HG02840 (cell line): Measurements from ENCODE around the gene THAP8.
"Not testable (repeated sequence)": the region's sequence is repeated elsewhere in the genome, so short reads cannot be mapped to it uniquely, and the experiment has no call there.

Source experiments
- ATAC-seq: cut with Tn5 transposase; IDR thresholded peaks from one replicate; pipeline ENCODE4 v1.9.1; 2021; ENCODE audit warnings: mild to moderate bottlenecking, moderate library complexity, moderate number of reproducible peaks; ENCODE audit not compliant: unreplicated experiment, low FRiP score

Gene THAP8

DNA sequence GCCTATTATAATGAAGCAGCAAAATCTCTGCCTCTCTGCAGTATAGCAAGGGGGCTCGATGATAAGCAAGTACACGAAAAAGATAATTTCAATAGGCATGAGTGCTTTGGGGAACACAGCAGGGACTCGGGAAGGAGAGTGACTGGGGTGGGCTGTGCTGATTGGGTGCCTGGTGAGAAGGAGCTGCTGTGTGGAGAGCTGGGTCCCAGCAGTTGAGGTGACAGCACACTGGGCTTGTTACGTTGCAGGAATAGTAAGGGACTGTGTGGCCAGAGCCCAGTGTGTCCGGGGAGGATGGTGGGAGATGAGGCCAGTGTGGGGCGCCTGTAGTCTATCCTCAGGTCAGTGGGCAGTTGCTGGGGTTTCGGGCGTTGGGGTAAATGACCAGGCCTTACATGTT lies 18.0 kb upstream of the THAP8 start:
- no peak for ATAC-seq

GRCh38 chr19:36068810-36069499 lies 14.9 kb upstream of the THAP8 start:
- ATAC-seq: not testable (repeated sequence)

- ATAC-seq: no peak
Measured at GRCh38 chr19:36067681-36068080, 13.6 kb upstream of the THAP8 start.

DNA sequence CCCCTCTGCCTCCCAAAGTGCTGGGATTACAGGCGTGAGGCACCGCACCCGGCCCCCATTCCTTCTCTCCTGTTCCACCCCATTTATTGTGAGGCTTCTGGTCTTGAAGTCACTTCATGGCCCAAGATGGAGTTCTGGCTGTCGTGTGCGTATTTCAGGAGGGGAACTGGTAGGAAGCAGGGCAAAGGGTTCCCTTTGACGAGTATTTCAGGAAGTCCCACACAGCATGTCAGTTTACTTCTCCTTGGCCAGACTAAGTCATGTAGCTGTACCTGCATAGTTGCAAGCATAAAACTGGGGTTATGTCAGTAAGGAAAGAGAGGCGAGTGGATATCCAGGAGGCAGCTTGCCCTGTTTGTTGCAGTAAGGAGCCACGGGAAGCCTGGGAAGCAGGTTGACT lies 10.7 kb upstream of the THAP8 start:
- ATAC-seq: no peak

DNA sequence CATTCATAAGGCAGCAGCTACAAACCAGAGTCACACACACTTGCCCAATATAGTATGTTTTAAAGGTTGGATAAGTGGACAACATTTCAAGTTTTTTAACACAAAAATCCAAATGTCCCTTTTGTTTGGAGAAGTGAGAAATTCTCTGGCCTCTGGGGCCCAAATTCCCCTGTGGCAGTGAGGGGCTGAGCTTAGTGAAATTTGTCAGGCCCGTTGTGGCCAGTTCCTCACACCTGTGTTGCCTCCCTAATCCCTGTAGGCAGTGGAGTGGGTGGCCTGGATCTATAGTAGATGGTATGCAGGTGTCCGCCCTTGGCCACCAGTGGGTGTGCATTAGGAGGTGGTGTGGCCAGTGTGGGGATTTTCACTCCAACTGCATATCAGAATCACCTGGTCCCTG lies 7.3 kb upstream of the THAP8 start:
- no peak for ATAC-seq

- no peak for ATAC-seq
Measured at GRCh38 chr19:36060430-36060829, 6.3 kb upstream of the THAP8 start.

DNA sequence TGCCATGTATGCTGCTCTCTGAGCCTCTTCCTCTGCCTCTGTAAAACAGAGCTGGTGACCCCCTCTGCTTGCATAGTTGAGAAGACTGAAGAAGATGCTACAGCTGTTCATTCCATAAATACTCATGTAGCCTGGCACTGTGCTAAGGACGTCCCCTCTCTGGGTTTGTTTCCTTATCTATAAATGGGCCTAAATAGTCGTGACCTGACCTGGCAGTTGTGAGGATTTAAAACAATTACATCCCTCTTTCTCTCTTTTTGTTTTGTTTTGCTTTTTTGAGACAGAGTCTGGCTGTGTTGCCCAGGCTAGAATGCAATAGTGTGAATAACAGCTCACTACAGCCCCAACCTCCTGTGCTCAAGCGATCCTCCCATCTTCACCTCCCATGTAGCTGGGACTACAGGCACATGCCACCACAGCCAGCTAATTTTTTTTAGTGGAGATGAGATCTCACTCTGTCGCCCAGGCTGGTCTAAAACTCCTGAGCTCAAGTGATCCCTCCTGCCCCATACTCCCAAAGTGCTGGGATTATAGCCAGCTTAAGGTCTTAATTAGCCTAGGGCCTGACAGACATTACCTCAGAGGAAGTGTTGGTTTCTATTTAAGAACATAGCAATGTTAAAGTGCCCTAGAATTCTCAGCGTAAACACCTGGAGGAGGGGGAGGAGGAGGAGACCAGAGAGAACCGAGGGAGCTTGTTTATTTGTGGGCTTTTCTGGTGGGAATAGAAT lies 5.3 kb upstream of the THAP8 start:
- no peak for ATAC-seq

DNA sequence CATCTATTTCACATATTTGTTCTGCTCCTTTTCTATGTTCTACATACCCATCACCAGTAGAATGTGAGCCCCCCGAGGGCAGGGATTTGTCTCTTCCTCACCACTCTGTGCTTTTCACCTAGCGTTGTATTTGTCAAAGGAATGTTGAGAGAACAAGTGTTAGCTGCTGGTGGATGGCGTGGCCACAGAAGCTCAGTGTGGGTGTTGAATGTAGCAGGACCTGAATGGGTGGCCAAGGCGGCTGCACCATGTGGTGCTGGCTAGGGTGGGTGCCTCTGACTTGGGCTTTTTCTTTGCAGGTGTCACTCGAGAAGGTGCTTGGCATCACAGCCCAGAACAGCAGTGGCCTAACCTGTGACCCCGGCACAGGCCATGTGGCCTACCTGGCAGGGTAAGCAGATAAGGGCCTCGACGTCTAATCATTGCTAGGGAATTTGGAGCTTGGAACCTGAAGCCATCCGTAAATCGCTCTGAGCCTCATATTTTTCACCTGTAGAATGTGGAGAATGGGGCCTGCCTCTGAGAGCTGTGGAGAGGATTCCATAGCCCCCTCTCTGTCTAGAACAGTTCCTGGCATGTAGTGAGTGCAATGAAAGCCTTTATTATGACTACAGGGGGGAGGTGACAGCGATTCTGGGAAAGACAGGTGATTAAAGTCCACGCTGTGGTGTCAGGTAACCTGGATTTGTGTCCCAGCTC lies 4.5 kb upstream of the THAP8 start:
- no peak for ATAC-seq

DNA sequence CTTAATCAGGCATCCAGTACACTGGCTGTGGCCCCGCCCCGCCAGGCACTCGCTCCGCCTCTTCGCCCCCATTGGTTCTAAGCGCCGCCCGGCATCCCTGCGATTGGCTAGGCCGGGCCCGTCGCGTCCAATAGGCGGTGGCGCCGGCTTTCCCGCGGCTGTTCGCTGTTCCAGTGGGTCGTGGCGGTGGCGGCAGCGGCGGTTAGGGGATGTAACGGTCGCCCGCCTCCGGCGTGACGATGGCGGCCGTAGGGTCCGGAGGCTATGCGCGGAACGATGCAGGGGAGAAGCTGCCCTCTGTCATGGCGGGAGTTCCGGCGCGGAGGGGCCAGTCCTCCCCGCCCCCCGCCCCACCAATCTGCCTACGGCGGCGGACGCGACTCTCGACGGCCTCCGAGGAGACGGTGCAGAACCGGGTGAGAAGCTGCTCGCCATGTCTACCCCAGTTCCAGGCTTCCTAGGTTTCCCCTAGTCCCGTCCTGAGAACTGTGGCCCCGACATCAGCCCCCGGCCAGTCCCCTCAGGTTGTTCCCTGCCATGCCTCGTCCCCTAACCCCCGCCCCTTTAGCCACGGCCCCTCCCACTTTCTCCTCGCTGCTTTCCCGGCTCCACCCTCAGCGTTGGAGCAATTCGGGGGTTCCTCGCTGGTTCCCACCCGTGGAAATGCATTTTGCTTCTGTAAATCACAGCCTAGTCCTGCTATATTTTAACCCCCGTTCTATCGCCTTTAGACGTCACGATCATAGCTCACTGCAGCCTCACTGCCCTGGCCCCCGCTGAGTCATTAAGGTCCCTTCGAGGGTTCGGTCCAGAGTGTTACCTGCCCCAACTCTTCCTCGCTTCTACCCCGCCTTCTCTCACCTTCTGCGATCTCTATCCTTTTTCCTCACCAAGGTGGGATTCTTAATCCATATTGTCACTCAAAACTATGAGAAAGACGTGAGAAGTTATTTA lies 925 bp upstream of the THAP8 start, which contains the start of gene WDR62:
Gene WDR62 (plus strand): TSS at position 165 of the 954 bp plus-strand sequence. CDS start 75 bp downstream, at position 240.
- ATAC-seq: peak; percentile 80

- ATAC-seq: no peak
Measured at GRCh38 chr19:36051637-36052036, 2.4 kb downstream of the THAP8 start.

- ATAC-seq: no peak
Measured at GRCh38 chr19:36051236-36051635, 2.8 kb downstream of the THAP8 start.

GRCh38 chr19:36049080-36049698 lies 4.9 kb downstream of the THAP8 start:
- no peak for ATAC-seq

- ATAC-seq: no peak
Measured at GRCh38 chr19:36047835-36048234, 6.2 kb downstream of the THAP8 start.

- ATAC-seq: no peak
Measured at GRCh38 chr19:36046443-36047050, 7.5 kb downstream of the THAP8 start.

- ATAC-seq: no peak
Measured at GRCh38 chr19:36043952-36044351, 10.1 kb downstream of the THAP8 start.

- ATAC-seq: no peak
Measured at GRCh38 chr19:36041831-36042230, 12.3 kb downstream of the THAP8 start.

- not testable (repeated sequence) for ATAC-seq
Measured at GRCh38 chr19:36041092-36041491, 13.0 kb downstream of the THAP8 start.

- ATAC-seq: no peak
Measured at GRCh38 chr19:36040495-36040894, 13.6 kb downstream of the THAP8 start.
